Keratinocyte (primary cell): ENCODE data around the gene DCUN1D2.

Experiments used
- CTCF ChIP-seq, 3 experiments: IDR thresholded peaks in 1 of 3; conservative IDR thresholded peaks in 1 of 3; optimal IDR thresholded peaks in 1 of 3; 2 replicates in 2 of 3; 3 replicates in 1 of 3; pipeline versions ENCODE3 to v1.5.1; 2011; ENCODE audit warnings: low read length in 3 of 3, mild to moderate bottlenecking in 3 of 3, moderate library complexity in 2 of 3, control low read depth in 1 of 3, inconsistent platforms in 1 of 3; ENCODE audit not compliant: insufficient read depth in 2 of 3; ENCODE audit errors: extremely low read depth in 1 of 3
- EZH2 ChIP-seq: IDR thresholded peaks from one replicate; pipeline ENCODE4 v1.6.1; 2012; ENCODE audit warnings: inconsistent platforms, mild to moderate bottlenecking, low read length, moderate library complexity

DNA sequence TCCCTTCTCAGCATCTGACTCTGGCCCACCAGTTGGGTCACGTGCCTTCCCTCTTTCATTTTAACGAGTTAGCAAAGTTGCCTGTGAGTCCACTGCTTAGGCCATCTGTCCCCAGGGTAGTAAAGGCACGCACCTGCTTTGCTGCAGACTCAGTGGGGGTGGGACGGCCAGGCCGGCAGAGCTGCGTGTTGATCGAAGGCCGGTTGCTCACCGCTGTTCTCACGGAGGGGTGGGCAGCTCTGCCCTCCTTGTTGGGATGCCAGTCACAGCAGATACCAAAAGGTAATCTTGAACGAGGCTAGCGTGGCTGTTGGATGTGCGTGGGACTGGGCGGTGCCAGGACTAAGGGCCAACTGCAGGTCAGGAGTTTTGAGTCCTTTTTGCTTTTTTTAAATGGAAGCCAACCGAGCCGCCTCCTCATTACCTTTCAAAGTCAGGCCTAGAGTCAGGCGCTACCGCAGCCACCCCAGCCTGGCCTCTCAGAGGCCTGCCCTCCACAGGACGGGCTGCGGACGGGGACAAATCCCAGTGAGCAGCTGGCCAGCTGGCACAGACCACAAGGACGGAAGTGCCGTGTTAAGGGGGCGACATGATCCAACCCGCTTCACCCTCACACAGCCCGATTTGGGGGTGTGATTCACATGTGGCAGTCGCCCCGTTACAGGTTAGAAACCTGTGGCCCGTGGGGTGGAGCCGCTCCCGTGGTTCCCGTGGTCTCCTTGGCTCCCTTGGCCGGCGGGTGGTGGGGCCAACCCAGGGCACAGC is 57.8 kb downstream of the DCUN1D2 start:
- no peak for TF ChIP-seq CTCF (optimal IDR thresholded peaks at IDR 0.05 in 1 of 3, IDR thresholded peaks at IDR 0.05 in 1 of 3, conservative IDR thresholded peaks at IDR 0.05 in 1 of 3; ENCODE audit: extremely low read depth in 1 of 3, insufficient read depth in 2 of 3, low read length in 3 of 3)
- no peak for TF ChIP-seq EZH2
